ENCODE measurements around the gene BBS9.

DNA sequence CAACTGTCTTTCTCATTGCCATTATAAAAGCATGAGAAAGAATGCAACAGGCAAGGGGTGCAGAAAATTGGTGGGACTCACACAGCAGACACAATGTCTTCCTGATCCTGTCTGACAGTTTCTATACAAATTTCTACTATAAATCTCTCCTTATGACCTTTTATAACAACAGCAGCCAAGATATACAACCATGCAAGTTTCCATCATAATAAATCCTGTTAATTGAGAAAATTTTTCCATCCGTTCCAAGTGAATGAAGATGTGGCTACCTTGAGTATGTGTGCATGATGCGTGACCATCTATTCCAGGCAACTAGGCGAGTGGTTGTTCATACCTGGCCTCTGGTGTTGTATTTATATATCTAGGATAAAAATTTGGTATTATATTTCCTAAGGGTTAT lies 216.7 kb downstream of the BBS9 start:
- TF ChIP-seq, protein P1, sequence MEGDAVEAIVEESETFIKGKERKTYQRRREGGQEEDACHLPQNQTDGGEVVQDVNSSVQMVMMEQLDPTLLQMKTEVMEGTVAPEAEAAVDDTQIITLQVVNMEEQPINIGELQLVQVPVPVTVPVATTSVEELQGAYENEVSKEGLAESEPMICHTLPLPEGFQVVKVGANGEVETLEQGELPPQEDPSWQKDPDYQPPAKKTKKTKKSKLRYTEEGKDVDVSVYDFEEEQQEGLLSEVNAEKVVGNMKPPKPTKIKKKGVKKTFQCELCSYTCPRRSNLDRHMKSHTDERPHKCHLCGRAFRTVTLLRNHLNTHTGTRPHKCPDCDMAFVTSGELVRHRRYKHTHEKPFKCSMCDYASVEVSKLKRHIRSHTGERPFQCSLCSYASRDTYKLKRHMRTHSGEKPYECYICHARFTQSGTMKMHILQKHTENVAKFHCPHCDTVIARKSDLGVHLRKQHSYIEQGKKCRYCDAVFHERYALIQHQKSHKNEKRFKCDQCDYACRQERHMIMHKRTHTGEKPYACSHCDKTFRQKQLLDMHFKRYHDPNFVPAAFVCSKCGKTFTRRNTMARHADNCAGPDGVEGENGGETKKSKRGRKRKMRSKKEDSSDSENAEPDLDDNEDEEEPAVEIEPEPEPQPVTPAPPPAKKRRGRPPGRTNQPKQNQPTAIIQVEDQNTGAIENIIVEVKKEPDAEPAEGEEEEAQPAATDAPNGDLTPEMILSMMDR (conservative IDR thresholded peaks at IDR 0.05), result no peak
- TF ChIP-seq ZFX (IDR thresholded peaks at IDR 0.05), result no peak

Measured in C4-2B (cell line).